ENCODE measurements around the gene DLX6. TPM values are rescaled to one million over a fixed set of nuclear protein-coding genes. Genes with fewer than 3 reads are reported as not detected.

DLX6 gene
- total RNA-seq, 2 donors from 2014 or later: not detected

DNA sequence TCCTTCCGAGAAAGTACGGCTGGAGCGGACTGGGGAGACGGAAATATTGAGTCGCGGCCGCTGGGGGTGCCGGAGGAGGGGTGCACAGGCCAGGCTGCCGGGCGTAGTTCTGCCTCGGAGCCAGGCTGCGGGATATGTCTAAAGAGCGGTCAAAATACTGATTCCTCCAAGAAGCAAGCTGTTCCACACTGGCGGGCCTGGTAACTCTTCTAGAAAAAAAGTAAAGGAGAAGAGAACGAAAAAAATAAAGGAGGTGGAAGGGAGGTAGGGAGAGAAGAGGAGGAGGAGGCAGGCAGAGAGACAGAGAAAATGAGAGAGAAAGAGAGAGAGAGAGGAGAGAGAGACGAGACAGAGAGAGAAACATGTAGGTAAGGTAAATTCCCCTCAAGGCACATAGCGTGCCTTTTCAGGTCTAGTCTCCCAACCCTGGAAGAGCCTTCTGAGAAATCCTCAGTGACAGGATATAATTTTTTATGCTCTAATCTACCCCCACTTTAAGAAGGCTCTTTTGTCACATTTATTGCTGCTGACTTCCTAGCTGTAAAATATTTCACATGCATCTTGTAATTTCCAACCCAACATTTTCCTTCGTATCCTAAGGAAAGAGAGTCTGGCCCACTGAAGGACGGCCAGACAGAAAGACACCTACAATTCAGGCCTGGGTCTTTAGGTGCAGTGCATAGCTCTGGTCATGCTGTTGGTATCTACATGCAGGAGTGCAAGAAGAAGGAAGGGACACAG lies 13.6 kb downstream of the DLX6 start:
- peaks cover 10 to 14% of the 10 kb centered on the region in 2 donors for H3K4me1 Mint-ChIP-seq (ENCODE audit: low read depth in 2 of 2)
- peaks cover 68 to 91% of the 10 kb centered on the region in 2 donors for H3K27me3 Mint-ChIP-seq
- no peak for ATAC-seq
- DNase-seq (ENCODE audit: low spot score): no peak
- no peaks in the 10 kb centered on the region for H3K9me3 Mint-ChIP-seq
- no peak overlapping the region for H3K27ac Mint-ChIP-seq
- H3K4me3 Mint-ChIP-seq: no peak overlapping the region
- H3K36me3 Mint-ChIP-seq: peaks cover 6% of the 10 kb centered on the region

DNA sequence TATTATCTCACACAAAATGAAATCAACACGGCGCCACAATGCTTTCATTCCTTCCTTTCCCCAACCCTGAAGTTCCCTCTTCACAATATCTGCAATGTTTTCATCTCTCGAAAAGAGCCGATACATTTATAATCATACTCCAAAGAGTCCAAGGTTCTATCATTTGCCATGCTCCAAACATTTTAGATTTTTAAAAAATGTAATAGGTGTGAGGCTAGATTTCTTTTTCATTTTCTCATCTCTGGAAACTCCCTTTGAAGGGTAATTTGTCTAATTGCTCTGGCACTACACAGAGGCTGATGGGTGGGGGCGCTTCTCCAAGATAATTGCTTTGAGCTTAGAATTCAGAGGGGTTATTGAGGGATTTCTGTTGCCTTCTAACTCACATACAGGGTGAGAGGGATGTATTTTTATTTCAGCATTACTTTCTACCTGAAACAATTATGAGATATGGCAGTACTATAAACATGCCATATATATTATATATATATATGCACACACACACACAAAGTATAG lies 14.4 kb downstream of the DLX6 start:
- peaks cover 6% of the 10 kb centered on the region for H3K36me3 Mint-ChIP-seq
- H3K9me3 Mint-ChIP-seq: no peaks in the 10 kb centered on the region
- H3K4me3 Mint-ChIP-seq: no peak overlapping the region
- peaks cover 70 to 91% of the 10 kb centered on the region in 2 donors for H3K27me3 Mint-ChIP-seq
- peaks cover 16 to 20% of the 10 kb centered on the region in 2 donors for H3K4me1 Mint-ChIP-seq (ENCODE audit: low read depth in 2 of 2)
- H3K27ac Mint-ChIP-seq: no peak overlapping the region
- ATAC-seq (no peak), DNase-seq (ENCODE audit: low spot score) (no peak)

DNA sequence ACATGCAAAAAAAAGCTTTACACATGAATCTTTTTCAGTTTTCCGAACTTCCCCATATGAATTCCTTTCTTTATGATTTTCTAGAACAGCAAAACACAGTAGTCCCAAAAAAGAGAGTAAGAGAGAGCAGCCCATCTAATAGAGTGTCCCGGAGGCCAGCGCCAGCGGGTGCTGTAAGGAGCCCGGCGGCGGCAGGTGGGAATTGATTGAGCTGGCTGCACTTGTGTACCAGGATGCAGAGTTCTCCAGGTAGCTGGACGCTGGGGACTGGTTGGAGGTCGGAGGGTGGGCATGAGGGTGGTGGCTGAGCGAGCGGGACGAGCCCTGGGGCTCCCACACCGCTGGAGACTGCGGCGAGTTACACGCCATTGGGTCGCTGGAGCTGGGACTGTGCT lies 15.2 kb downstream of the DLX6 start:
- no peak overlapping the region for H3K27ac Mint-ChIP-seq
- peaks cover 6% of the 10 kb centered on the region for H3K36me3 Mint-ChIP-seq
- no peak for ATAC-seq
- H3K9me3 Mint-ChIP-seq: no peaks in the 10 kb centered on the region
- DNase-seq (ENCODE audit: low spot score): no peak
- H3K27me3 Mint-ChIP-seq: peaks cover 70 to 91% of the 10 kb centered on the region in 2 donors
- H3K4me3 Mint-ChIP-seq: no peak overlapping the region
- peaks cover 16 to 20% of the 10 kb centered on the region in 2 donors for H3K4me1 Mint-ChIP-seq (ENCODE audit: low read depth in 2 of 2)

DNA sequence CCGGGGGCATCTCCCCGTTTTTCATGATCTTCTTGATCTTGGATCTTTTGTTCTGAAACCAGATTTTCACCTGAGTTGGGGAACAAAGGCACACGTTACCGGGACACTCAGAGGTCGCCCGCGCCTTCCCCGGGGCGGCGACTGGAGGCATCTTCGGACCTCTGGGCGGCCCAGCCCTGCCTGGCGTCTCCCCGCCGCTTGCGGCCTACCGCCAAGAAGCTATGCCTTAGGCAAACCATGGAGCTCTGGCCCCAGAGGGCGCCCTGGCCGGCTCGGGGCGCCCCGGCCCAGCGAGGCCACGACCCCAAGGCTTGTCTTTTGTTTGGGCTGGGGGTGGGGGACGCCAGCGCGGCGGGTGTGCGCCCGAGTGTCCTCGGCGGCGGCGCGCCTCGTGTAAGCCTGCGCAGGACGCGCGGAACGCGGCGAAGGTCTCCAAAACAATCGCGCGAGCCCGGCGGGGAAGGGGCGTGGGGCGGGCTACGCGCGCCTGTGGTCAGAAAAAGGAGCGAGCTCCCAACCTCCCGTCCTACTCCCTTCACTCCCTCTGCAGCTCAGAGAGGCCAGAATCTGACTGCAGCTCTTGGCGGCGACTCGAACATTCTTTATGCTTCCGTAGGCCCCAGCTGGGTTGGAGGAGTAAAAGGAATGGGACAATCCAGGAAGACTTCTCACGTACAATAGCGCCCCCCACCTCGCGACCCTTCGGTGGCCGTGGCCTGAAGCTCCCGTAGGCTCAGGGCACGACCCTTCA lies 15.8 kb downstream of the DLX6 start:
- ATAC-seq (no peak), DNase-seq (ENCODE audit: low spot score) (no peak)
- peaks cover 70 to 91% of the 10 kb centered on the region in 2 donors for H3K27me3 Mint-ChIP-seq
- no peak overlapping the region for H3K4me3 Mint-ChIP-seq
- peaks cover 6% of the 10 kb centered on the region for H3K36me3 Mint-ChIP-seq
- H3K27ac Mint-ChIP-seq: no peak overlapping the region
- H3K9me3 Mint-ChIP-seq: no peaks in the 10 kb centered on the region
- peaks cover 20 to 22% of the 10 kb centered on the region in 2 donors for H3K4me1 Mint-ChIP-seq (ENCODE audit: low read depth in 2 of 2)

DNA sequence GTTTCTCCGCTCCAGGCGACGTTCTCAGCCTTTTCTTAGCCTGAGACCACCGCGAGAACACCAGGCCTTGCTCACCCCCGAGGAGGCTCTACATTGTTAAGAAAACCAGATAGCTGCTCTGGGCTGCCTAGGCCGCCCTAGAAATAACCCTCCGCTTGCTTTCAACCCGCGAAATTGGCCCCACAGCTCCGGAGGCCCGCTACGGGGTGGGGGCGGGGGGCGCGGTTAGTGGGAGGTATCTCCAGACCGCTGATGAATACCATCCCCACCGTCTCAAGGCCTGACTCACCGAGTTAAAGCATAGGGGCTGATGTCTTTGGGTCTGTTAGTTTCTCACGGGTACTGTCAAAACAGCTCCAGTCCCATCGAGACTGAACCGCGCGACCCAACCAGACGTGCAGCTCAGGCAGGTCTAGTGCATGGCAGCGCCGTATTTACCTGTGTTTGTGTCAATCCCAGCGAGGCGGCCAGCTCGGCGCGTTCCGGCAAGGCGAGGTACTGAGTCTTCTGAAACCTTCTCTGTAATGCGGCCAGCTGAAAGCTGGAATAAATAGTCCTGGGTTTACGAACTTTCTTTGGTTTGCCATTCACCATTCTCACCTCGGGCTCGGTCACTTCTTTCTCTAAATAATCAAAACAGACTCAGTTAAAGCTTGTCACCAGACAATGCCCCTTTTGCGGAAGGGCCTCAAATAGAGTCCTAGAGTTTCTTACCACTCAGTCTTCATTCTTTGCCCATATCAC lies 16.6 kb downstream of the DLX6 start:
- H3K4me1 Mint-ChIP-seq (ENCODE audit: low read depth in 2 of 2): peaks cover 28 to 29% of the 10 kb centered on the region in 2 donors
- peaks cover 72 to 91% of the 10 kb centered on the region in 2 donors for H3K27me3 Mint-ChIP-seq
- H3K4me3 Mint-ChIP-seq: no peak overlapping the region
- no peaks in the 10 kb centered on the region for H3K9me3 Mint-ChIP-seq
- ATAC-seq (no peak), DNase-seq (ENCODE audit: low spot score) (no peak)
- H3K27ac Mint-ChIP-seq: no peak overlapping the region
- peaks cover 6% of the 10 kb centered on the region for H3K36me3 Mint-ChIP-seq

DNA sequence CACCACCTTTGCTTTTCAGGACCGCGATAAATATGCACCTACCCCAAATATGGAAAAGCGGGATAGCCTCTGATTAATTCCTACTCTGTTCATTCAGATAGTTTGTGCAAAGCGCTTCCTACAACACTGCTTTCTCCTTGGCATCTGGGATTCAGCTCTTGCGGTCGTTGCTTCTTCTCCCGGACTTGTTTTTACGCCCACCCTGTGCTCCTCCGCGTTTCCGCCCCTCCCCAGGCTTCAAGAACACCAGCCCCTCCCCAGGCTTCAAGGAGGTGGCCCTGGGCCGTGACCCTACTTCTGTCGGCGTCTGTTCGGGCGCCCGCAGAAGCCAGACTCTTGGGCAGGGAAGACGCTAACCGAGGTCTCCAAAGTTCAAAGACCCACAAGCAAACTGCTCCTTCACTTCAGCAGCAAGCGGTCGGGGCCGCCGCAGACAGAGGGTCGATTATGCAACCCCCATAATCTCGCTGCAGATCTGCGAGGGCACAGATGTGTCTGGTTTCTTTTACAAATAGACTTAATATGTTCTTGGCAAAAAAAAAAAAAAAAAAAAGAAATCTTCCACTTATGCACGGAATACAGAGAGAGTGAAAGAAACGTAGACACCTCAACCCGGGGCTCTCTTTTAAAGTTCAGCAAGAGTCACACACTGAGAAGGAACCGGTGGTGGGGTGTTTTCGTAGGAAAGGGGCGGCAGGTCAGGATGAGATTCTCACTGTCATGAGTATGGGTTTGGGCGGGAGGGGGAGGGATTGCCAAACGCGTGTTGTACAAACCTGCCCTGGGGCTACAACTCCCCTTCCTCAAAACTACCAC lies 17.3 kb downstream of the DLX6 start:
- Mint-ChIP-seq H3K27ac (no peak overlapping the region), H3K4me3 (no peak overlapping the region), H3K36me3 (peaks cover 1% of the 10 kb centered on the region), H3K27me3 (peaks cover 71 to 91% of the 10 kb centered on the region in 2 donors), H3K9me3 (no peaks in the 10 kb centered on the region), H3K4me1 (ENCODE audit: low read depth in 2 of 2) (peaks cover 30 to 35% of the 10 kb centered on the region in 2 donors)
- DNase-seq (ENCODE audit: low spot score) (no peak), ATAC-seq (no peak)

DNA sequence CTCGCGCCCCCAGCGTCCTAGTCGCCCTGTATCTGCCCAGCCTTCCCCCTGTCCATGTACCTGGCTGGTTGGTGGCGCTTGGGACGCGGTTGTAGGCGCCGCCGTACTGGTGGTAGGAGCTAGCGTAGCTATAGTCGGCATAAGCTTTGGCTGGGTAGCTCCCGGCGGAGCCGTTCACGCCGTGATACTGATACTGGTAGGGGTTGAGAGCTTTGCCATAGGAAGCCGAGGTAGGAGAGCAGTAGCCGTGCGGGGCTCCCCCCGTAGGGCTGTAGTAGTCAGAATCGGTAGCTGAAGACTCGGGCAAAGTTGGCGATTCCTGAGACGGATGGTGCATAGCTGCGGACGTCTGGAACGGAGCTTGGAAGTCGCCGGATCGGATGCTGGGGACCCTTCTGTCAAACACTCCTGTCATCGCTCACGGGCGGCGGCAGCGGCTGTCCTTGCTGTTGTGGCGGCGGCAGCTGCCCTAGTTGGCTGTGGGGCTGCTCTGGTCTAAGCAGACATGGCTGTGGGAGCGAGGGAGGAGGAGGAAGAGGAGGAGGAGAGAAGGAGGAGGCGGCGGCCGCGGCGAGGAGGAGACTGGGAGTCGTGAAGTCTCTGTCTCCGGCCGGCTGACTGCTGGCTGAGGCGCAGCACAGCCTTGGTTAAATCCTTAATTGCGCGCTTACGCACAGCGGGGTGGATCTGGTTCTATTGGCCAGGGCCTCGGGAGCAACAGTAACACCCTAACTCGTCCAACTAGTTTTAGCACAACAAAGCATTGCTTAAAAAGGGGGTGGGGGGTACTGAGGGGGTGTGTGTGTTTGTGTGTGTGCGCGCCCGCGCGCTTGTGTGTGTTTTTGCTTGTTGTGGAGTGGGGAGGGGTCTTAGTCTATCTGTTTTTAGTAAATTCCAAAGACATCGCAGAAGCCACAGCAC lies 19.1 kb downstream of the DLX6 start, which contains the start of gene DLX5:
Gene DLX5 (minus strand): TSS at position 623 of the 921 bp plus-strand sequence. CDS start 208 bp downstream, at position 415.
- ATAC-seq: peak; percentile 12 to 21
- Mint-ChIP-seq H3K27me3 (peaks cover 66 to 84% of the 10 kb centered on the region in 2 donors), H3K4me1 (ENCODE audit: low read depth in 2 of 2) (peaks cover 31 to 36% of the 10 kb centered on the region in 2 donors), H3K27ac (no peak within 1 kb of the TSS), H3K4me3 (peak within 1 kb of the TSS; percentile 23), H3K36me3 (no peaks in the 10 kb centered on the region), H3K9me3 (no peaks in the 10 kb centered on the region)
- no peak for DNase-seq (ENCODE audit: low spot score)

DNA sequence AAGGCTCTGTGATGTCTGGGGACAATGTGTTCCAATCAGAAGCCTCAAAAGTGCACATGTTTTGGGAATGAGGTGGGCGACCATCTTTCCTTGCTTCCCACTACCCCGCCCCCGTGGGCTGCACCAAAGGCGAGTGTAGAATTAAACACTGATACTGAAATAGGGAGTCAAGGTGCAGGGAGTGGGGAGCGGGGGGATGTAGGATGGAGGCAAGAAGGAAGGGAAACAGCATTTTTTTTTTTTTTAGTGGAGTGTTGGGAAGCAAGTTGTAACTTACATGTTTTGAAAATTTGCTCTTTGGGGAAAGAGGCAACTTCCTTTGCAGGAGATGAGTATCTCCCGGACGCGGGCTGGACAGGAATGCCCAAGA lies 19.8 kb downstream of the DLX6 start:
- no peak for ATAC-seq
- DNase-seq (ENCODE audit: low spot score): no peak
- Mint-ChIP-seq H3K4me3 (no peak overlapping the region), H3K4me1 (ENCODE audit: low read depth in 2 of 2) (peaks cover 31 to 36% of the 10 kb centered on the region in 2 donors), H3K27me3 (peaks cover 61 to 82% of the 10 kb centered on the region in 2 donors), H3K36me3 (no peaks in the 10 kb centered on the region), H3K27ac (no peak overlapping the region), H3K9me3 (no peaks in the 10 kb centered on the region)

DNA sequence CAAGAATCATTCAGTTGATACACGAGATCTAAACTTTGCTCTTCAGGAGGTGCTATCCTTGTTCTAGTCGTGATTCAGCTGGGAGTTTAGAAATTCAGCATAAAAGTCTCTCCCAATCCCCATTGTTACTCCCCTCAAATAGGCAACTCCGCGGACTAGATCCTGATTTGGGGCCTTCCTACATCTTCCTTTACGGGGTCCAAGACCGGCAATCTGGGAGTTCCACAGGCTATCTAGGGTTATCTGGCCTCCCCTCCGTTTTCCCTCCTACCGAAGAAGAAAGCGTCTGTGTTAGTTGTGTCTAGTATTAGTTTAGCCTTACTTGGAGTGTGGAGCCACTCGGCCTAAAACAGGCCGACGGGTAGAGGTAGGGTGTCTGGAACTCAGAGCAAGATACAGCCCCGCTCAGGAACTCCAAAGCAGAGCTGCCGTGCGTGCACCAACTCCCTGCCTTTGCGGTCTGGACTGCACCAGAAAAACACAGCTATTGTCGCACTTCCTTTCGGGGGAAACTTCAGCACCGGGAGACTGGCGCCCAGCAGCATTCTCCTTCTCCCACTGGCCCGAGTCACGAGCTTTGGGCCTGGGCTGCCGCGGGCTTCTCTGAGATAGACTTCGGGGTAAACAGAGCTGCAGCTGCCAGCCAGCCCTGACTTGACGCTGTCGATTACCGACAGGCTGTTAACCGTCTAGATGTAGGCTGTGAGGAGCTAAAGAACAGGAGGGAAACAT lies 20.8 kb downstream of the DLX6 start:
- H3K27me3 Mint-ChIP-seq: peaks cover 58 to 78% of the 10 kb centered on the region in 2 donors
- peak overlapping the region; percentile 77 for H3K4me3 Mint-ChIP-seq
- H3K27ac Mint-ChIP-seq: no peak overlapping the region
- DNase-seq (ENCODE audit: low spot score) (no peak), ATAC-seq (peak in 1 of 2 donors; percentile 13)
- no peaks in the 10 kb centered on the region for H3K36me3 Mint-ChIP-seq
- peaks cover 31 to 36% of the 10 kb centered on the region in 2 donors for H3K4me1 Mint-ChIP-seq (ENCODE audit: low read depth in 2 of 2)
- H3K9me3 Mint-ChIP-seq: no peaks in the 10 kb centered on the region

DNA sequence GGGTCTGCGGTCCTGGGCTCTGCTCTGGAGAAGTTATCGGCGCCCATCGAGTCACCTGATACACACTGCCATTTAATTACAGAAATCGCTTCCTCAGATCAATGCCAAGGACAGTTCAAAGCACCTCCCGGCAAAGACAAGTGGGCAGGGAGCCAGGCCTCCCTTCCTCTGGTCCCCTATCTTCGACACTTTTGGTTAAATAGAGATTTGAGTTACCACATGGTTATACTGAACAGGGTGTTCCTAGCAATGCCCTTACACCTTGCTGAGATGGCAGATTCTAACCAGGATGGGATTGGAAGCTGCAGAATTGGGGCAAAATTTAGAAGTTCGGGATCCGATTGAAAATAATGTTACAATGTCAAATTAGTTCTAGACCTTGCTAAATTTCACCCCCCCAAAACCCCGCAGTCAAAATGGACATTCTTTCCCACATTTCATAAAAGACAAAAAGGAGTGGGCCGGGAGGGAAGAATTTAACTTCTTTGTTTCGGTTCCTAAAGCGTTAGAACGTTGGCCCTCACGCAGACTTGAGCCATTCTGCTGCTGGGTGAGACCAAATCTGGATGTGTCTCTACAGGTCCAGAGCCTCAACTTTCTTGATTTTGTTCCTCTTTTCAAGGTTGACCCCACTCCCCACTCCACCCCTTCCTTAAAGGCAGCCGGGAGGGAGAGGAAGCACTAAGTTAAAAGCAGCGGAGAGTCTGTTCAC lies 21.5 kb downstream of the DLX6 start:
- Mint-ChIP-seq H3K36me3 (no peaks in the 10 kb centered on the region), H3K27ac (no peak overlapping the region), H3K27me3 (peaks cover 58 to 83% of the 10 kb centered on the region in 2 donors), H3K9me3 (no peaks in the 10 kb centered on the region), H3K4me1 (ENCODE audit: low read depth in 2 of 2) (peaks cover 31 to 36% of the 10 kb centered on the region in 2 donors), H3K4me3 (peak overlapping the region; percentile 77)
- DNase-seq (ENCODE audit: low spot score) (no peak), ATAC-seq (no peak)
